ENCODE results near the gene FBRSL1. TPM values are rescaled to one million over a fixed set of nuclear protein-coding genes. Genes with fewer than 3 reads are reported as not detected.

Gene FBRSL1
- polyA plus RNA-seq, 3 donors, result 0.39 to 28.7 (median 0.74) TPM

DNA sequence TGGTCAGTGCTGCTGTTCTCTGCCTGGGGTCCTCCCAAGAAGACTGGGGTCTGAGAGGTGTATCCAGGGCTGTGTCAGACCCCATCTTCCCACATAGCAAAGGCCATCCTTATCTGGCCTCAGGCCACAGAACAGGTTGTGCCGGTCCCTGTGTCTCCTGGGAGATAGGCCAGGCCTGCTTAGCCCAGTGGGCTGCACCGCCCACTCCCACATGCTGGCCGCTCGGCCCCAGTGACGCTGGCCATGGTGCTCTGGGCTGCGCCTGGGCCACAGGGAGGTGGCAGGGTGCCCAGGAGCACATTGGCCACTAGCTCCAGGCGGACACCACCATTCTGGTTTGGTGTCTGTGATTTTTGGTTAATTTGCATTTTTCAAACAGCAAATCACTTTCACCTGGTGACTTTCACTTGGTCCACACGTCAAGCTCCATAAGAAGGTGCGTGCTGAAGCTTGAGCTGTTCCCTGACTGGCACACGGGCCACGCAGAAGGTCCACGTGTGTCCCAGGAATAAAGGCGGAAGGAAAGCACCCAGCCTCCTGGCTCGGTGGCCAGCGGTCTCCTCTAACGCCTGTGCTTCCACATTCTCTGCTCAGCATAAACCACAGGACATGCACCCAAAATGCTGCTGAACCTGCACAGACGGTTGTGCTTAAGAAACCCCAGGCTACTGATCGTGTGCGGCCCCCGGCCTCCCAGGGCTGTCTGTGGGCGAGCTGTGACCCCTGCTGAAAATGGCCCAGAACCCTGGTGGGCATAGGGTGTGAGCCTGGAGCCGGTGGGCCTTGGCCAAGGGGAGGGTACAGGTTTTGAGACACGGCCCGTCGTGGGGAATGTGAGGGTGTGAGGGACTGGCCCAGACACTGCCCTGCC is 4.6 kb downstream of the FBRSL1 start:
- no peak overlapping the region for H3K27ac ChIP-seq (ENCODE audit: low read depth in 1 of 2, low read length in 2 of 2)
- peaks cover 88% of the 10 kb centered on the region for H4K20me1 ChIP-seq (ENCODE audit: insufficient read depth, low read length)
- 61% methylated on average over 24 of the region's 25 CpGs for WGBS (ENCODE audit: insufficient coverage)

DNA sequence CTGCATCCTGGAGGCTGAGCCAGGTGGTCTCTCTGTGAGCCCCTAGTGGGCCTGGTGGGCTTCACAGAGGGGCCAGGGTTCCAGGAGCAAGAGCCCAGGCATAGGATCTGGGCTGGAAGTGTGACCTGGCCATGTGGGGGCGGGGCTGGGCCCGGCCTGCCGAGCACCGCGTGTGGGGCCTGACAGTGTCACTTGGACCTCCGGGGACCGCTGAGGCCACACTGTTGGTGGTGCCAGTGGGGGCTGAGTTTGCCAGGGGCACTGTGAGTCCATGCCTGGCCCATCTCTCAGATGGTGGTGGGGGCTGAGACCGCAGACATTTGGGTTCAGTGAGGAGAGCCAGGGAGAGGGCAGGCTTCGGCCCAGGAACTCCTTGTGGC is 5.2 kb downstream of the FBRSL1 start:
- TF ChIP-seq, protein P1, sequence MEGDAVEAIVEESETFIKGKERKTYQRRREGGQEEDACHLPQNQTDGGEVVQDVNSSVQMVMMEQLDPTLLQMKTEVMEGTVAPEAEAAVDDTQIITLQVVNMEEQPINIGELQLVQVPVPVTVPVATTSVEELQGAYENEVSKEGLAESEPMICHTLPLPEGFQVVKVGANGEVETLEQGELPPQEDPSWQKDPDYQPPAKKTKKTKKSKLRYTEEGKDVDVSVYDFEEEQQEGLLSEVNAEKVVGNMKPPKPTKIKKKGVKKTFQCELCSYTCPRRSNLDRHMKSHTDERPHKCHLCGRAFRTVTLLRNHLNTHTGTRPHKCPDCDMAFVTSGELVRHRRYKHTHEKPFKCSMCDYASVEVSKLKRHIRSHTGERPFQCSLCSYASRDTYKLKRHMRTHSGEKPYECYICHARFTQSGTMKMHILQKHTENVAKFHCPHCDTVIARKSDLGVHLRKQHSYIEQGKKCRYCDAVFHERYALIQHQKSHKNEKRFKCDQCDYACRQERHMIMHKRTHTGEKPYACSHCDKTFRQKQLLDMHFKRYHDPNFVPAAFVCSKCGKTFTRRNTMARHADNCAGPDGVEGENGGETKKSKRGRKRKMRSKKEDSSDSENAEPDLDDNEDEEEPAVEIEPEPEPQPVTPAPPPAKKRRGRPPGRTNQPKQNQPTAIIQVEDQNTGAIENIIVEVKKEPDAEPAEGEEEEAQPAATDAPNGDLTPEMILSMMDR (IDR thresholded peaks at IDR 0.05), result no peak
- H2AFZ ChIP-seq (ENCODE audit: insufficient read depth, low read depth, low read length, poor library complexity, severe bottlenecking), result no peak overlapping the region
- Mint-ChIP-seq H3K27me3 (ENCODE audit: low read depth in 3 of 3) (peaks cover 0 to 1% (median 0%) of the 10 kb centered on the region in 3 donors), H3K4me3 (no peak overlapping the region), H3K27ac (peak overlapping the region in 1 of 7 donors; percentile 21), H3K9me3 (peaks cover 0 to 3% (median 0%) of the 10 kb centered on the region in 7 donors), H3K36me3 (peaks cover 17 to 19% of the 10 kb centered on the region in 2 donors), H3K4me1 (peaks cover 50% of the 10 kb centered on the region)
- 87% methylated on average over 9 of the region's 9 CpGs for WGBS (ENCODE audit: insufficient coverage)
- H3K79me2 ChIP-seq (ENCODE audit: insufficient read depth, low read length), result peaks cover 96% of the 10 kb centered on the region
- H3K27ac ChIP-seq (ENCODE audit: low read depth in 1 of 2, low read length in 2 of 2), result no peak overlapping the region
- no peaks in the 10 kb centered on the region for H3K9me3 ChIP-seq (replicated peaks in 1 of 2; ENCODE audit: control insufficient read depth in 1 of 2, insufficient read depth in 1 of 2, low read length in 2 of 2)
- H3K9ac ChIP-seq (ENCODE audit: insufficient read depth, low read length, poor library complexity, severe bottlenecking), result no peak overlapping the region
- intact Hi-C loops (cut with micrococcal nuclease), result loop anchor here (10.0 kb wide), 3 partner anchors 300 to 1620 kb away; partner anchors contain the start of genes DDX51 (in 1 of the 2), NOC4L (in 1 of the 2) and RAN (in 1 of the 2)
- no peak for DNase-seq
- no peak overlapping the region for H3K4me2 ChIP-seq (replicated peaks; ENCODE audit: extremely low read depth, low read length, poor library complexity, severe bottlenecking)
- peaks cover 95% of the 10 kb centered on the region for H4K20me1 ChIP-seq (ENCODE audit: insufficient read depth, low read length)
- H3K36me3 ChIP-seq (replicated peaks in 1 of 2; ENCODE audit: control insufficient read depth in 1 of 2, insufficient read depth in 2 of 2, low read length in 2 of 2), result peaks cover 3 to 5% of the 10 kb centered on the region in 2 donors
- no peak overlapping the region for H3K4me3 ChIP-seq (replicated peaks in 1 of 3; ENCODE audit: low read depth in 2 of 3, low read length in 3 of 3)
- H3K27me3 ChIP-seq (ENCODE audit: control insufficient read depth in 2 of 2, insufficient read depth in 2 of 2, low read length in 2 of 2), result no peaks in the 10 kb centered on the region
- H3K4me1 ChIP-seq (ENCODE audit: control insufficient read depth in 1 of 2, insufficient read depth in 2 of 2, low read length in 2 of 2), result peaks cover 33 to 60% of the 10 kb centered on the region in 2 donors

More for the DNA sequence above, 4.6 kb downstream of the FBRSL1 start:
- H3K27me3 ChIP-seq (ENCODE audit: control insufficient read depth in 2 of 2, insufficient read depth in 2 of 2, low read length in 2 of 2), result no peaks in the 10 kb centered on the region
- no peaks in the 10 kb centered on the region for H3K9me3 ChIP-seq (replicated peaks in 1 of 2; ENCODE audit: control insufficient read depth in 1 of 2, insufficient read depth in 1 of 2, low read length in 2 of 2)
- peaks cover 33 to 55% of the 10 kb centered on the region in 2 donors for H3K4me1 ChIP-seq (ENCODE audit: control insufficient read depth in 1 of 2, insufficient read depth in 2 of 2, low read length in 2 of 2)
- peak overlapping the region; percentile 21 for H3K4me2 ChIP-seq (replicated peaks; ENCODE audit: extremely low read depth, low read length, poor library complexity, severe bottlenecking)
- TF ChIP-seq, protein P1 (IDR thresholded peaks at IDR 0.05), result no peak
- peaks cover 90% of the 10 kb centered on the region for H3K79me2 ChIP-seq (ENCODE audit: insufficient read depth, low read length)
- H3K9me3 Mint-ChIP-seq, result peaks cover 0 to 3% (median 0%) of the 10 kb centered on the region in 7 donors
- H3K4me3 ChIP-seq (replicated peaks in 1 of 3; ENCODE audit: low read depth in 2 of 3, low read length in 3 of 3), result no peak overlapping the region
- DNase-seq, result no peak
- no peak overlapping the region for H2AFZ ChIP-seq (ENCODE audit: insufficient read depth, low read depth, low read length, poor library complexity, severe bottlenecking)
- H3K27ac Mint-ChIP-seq, result peak overlapping the region in 1 of 7 donors; percentile 21
- intact Hi-C loops (cut with micrococcal nuclease), result loop anchor here (10.0 kb wide), 3 partner anchors 300 to 1620 kb away; partner anchors contain the start of genes DDX51 (in 1 of the 2), NOC4L (in 1 of the 2) and RAN (in 1 of the 2)
- H3K4me1 Mint-ChIP-seq, result peaks cover 46% of the 10 kb centered on the region
- H3K36me3 Mint-ChIP-seq, result peaks cover 17 to 19% of the 10 kb centered on the region in 2 donors
- peak overlapping the region in 1 of 2 donors; percentile 15 for H3K4me3 Mint-ChIP-seq
- peaks cover 0 to 1% (median 0%) of the 10 kb centered on the region in 3 donors for H3K27me3 Mint-ChIP-seq (ENCODE audit: low read depth in 3 of 3)
- peaks cover 3 to 5% of the 10 kb centered on the region in 2 donors for H3K36me3 ChIP-seq (replicated peaks in 1 of 2; ENCODE audit: control insufficient read depth in 1 of 2, insufficient read depth in 2 of 2, low read length in 2 of 2)
- no peak overlapping the region for H3K9ac ChIP-seq (ENCODE audit: insufficient read depth, low read length, poor library complexity, severe bottlenecking)
